ENCODE results near the gene ADAMTSL3.

DNA sequence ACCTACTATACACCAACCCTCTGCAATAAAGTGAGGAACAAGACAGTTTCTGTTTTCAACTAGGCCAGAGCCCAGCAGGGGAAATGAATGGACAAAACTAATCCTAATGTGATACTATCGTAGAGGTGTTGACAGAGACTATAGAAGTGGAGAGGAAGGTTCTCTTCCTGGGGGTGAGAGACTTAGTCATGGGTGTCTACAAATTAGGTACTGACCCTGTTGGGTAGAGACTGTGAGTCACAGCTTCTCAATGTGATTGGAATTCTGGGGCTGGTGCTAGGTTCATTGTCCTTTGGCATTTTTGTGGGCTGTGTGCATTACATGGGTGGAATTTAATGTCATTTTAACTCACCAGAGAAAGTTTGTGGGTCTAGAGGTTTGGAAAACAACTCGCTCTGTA lies 79.3 kb downstream of the ADAMTSL3 start:
- TF ChIP-seq CTCF (conservative IDR thresholded peaks at IDR 0.05 in 1 of 2, IDR thresholded peaks at IDR 0.05 in 1 of 2; ENCODE audit: extremely low read depth in 1 of 2, insufficient read depth in 1 of 2, low read depth in 1 of 2, low read length in 2 of 2): no peak
- TF ChIP-seq EZH2 (IDR thresholded peaks at IDR 0.05; ENCODE audit: borderline replicate concordance, low read length): no peak

All from mammary epithelial cell (primary cell).